GM06990 (cell line): ENCODE results near the gene GPRASP3.

Experiments used
- DNase-seq: peaks from one replicate; pipeline ENCODE4 v3.0.0-alpha.2; 2011; ENCODE audit not compliant: insufficient read length; ENCODE audit errors: extremely low read depth
- H3K27me3 ChIP-seq: replicated peaks from 2 replicates; pipeline ENCODE4 v1.6.0; 2011; ENCODE audit warnings: low read length; ENCODE audit not compliant: control insufficient read depth, insufficient read depth
- H3K36me3 ChIP-seq: 2 replicates; pipeline ENCODE4 v1.5.1; 2011; ENCODE audit warnings: low read length; ENCODE audit not compliant: control insufficient read depth, insufficient read depth
- H3K4me3 ChIP-seq: replicated peaks from 2 replicates; pipeline ENCODE4 v1.5.1; 2011; ENCODE audit warnings: low read depth, mild to moderate bottlenecking, control low read depth, low read length
- TF ChIP-seq, protein P1 (sequence below): IDR thresholded peaks from 2 replicates; pipeline ENCODE4 v1.5.1; 2011; ENCODE audit warnings: low read length, control low read depth, mild to moderate bottlenecking, inconsistent platforms; ENCODE audit not compliant: insufficient read depth, poor library complexity, severe bottlenecking

GPRASP3 gene

DNA sequence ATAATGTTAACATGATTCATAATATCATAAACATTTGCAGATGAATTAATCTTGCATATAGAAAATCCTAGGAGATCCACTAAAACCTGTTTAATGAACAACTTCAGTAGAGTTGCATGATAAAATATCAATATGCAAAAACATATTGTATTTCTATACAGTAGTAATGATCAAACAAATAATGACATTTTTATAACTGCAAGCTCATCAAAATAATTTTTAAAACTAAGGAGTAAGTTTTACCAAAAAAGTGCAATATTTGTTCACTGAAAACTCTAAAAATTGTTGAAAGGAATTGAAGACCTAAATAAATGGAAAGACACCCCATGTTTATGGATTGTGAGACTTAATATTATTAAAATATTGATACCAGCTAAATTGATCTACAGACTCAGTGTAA lies 24.2 kb upstream of the GPRASP3 start:
- Histone ChIP-seq H3K27me3 (no peaks in the 10 kb centered on the region), H3K4me3 (no peak overlapping the region), H3K36me3 (no peaks in the 10 kb centered on the region)
- no peak for DNase-seq
- TF ChIP-seq, protein P1, sequence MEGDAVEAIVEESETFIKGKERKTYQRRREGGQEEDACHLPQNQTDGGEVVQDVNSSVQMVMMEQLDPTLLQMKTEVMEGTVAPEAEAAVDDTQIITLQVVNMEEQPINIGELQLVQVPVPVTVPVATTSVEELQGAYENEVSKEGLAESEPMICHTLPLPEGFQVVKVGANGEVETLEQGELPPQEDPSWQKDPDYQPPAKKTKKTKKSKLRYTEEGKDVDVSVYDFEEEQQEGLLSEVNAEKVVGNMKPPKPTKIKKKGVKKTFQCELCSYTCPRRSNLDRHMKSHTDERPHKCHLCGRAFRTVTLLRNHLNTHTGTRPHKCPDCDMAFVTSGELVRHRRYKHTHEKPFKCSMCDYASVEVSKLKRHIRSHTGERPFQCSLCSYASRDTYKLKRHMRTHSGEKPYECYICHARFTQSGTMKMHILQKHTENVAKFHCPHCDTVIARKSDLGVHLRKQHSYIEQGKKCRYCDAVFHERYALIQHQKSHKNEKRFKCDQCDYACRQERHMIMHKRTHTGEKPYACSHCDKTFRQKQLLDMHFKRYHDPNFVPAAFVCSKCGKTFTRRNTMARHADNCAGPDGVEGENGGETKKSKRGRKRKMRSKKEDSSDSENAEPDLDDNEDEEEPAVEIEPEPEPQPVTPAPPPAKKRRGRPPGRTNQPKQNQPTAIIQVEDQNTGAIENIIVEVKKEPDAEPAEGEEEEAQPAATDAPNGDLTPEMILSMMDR = no peak

DNA sequence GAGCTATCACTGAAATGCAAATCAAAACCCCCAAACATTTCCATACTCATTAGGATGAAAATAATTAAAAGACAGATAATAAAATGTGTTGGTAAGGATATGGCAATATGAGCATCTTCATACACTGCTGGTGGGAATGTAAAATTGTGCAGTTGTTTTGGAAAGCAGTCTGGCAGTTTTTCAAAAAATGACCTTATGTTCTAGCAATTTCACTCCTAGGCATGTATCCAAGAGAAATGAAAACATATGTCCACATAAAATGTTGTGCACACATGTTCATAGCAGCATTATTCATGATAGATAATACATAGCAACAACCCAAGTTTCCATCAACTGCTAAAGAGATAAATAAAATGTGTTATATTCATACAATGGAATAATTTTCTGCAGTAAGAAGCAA lies 23.0 kb upstream of the GPRASP3 start:
- H3K27me3 ChIP-seq = no peaks in the 10 kb centered on the region
- no peak overlapping the region for H3K4me3 ChIP-seq
- no peak for DNase-seq
- TF ChIP-seq, protein P1 = no peak
- no peaks in the 10 kb centered on the region for H3K36me3 ChIP-seq

DNA sequence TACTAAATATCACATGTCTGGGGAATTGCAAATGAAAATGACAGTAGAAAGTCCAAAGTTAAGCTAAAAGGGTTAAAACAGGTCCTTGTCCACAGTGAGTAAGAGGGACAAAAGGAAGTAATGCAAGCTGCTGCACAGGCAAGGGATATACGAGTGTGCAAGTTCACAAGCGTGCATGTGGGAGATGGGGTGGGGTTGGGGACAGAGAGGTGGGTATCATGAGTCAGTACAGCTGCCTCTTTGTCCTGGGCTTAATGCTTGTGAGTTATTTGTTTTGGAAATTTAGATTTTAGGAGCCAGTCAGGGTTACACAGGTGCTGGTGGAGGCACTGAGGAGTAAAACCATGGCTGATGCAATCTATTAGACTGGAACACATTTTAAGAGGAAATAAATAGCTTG lies 11.6 kb upstream of the GPRASP3 start:
- Histone ChIP-seq H3K27me3 (no peaks in the 10 kb centered on the region), H3K36me3 (no peaks in the 10 kb centered on the region), H3K4me3 (no peak overlapping the region)
- no peak for DNase-seq
- TF ChIP-seq, protein P1 = no peak

DNA sequence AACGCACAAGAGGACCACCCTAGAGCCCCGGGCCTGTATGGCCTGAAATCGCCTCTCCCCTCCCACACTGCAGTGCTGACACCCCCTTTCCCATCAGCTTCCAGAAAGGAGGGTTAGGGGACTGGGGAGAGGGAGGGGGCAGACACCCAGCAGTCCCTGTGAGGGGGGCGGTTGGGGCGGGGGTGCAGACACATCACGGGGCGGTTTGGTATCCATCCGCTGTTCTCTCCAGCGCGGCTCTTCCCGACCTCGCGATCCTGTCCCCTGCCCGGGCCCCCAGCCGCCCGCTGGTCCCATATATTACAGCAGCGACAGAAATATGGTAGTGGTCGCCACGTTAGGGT lies 8.7 kb upstream of the GPRASP3 start:
- no peak overlapping the region for H3K4me3 ChIP-seq
- no peak for DNase-seq
- H3K27me3 ChIP-seq = no peaks in the 10 kb centered on the region
- TF ChIP-seq, protein P1 = no peak
- no peaks in the 10 kb centered on the region for H3K36me3 ChIP-seq

DNA sequence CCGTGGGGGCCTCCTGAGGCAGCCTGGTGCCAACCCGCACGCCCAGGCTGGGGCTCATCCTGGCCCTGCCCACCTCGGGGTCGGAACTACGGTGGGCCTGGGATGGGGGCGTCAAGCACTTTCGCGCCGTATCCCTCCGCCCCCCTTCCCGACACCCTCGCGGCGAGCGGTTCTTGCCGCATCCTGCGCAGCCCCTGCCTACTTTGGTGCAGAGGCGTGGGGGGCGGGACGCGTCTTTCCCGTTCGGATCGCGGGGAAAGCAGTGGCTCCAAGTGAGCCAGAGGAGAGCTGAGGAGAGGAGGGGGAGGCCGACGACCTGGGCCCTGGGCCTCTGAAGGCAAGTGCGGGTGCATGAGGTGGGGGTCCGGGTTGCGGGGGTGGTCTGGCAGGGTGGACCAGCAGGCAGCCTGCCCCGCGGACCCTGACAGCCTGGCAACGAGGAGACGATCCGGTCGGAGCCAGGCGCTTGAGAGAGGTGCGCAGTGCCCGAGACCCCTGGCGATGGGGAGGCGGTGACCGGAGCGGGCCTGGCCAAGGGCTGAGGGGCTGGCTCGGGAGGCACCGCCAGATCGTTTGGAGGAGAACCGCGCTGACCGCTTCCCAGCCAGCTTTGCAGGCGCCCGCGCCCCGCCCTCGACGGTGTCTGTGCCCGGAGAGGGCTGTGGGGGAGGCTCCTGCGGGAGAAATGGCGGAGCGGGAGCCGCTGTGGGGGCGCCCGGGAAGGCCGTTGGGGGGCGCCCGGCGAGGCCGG lies 8.2 kb upstream of the GPRASP3 start, which contains the start of gene GPRASP2:
Gene GPRASP2 (plus strand): TSS at position 233 of the 751 bp plus-strand sequence. CDS start 2,422 bp downstream, outside the sequence.
- Histone ChIP-seq H3K27me3 (no peaks in the 10 kb centered on the region), H3K4me3 (no peak within 1 kb of the TSS), H3K36me3 (no peaks in the 10 kb centered on the region)
- TF ChIP-seq, protein P1 = no peak
- no peak for DNase-seq

DNA sequence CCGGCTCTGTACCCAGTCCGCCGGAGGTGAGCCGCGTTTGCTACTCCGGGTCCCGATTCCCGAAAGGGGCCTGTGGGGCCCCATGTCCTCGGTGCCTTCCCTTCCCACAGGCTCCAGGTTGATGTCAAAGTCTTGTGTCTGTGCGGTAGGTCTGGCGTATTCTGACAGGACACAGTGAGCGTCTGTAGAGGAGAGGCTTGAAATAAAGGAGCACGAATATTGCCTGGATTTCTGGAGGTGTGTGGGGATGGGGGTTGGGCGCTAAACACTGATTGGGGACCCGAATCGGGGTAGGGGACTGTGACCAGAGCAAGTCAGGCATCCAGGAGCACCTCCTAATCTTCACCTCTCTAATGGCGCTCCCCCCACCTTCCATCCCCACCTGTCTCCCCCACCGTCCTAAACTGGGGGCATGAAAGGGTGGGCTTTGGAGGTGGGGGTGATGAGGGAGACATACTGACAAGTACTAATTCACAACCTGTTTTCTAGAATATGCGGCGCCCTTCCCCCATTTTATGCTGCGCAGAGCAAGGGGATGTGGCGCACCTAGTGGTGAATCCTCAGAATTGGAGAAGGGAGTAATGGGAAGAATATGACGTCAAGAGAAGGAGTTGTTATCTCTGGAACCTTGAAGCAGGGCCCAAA lies 7.4 kb upstream of the GPRASP3 start:
- Histone ChIP-seq H3K36me3 (no peaks in the 10 kb centered on the region), H3K4me3 (no peak overlapping the region), H3K27me3 (no peaks in the 10 kb centered on the region)
- DNase-seq = no peak
- TF ChIP-seq, protein P1 = no peak
